ENCODE results near the gene TMEM138. TPM values are rescaled to one million over a fixed set of nuclear protein-coding genes. Genes with fewer than 3 reads are reported as not detected.

TMEM138 gene
- total RNA-seq, 2 experiments from 2014 or later, result 59.2 to 60.9 TPM

DNA sequence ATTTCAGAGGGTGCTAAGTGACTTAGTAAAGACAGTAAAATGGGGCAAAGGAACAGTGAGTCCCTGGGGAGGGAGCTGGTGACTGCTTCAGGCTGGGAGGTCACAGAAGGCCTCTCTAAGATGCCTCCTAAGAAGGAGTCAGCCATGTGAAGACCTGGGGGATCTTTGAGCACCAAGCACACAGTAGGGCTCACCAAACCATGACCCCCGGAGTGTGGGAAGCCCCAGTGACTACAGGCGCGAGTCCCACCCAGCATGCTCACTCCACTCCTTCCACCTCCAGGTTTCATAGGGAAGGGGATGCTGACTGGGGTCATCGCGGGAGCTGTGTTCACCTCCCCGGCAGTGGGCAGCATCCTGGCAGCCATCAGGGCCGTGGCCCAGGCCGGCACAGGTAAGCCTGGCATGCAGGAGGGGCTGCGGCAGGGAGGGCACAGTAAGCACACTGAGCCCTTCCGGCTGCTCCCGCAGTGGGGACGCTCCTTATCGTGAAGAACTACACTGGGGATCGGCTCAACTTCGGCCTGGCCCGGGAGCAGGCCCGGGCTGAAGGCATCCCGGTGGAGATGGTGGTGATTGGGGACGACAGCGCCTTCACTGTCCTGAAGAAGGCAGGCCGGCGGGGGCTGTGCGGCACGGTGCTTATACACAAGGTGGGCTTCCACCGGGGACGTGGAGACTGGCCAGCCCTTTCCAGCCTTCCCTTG is 23.2 kb upstream of the TMEM138 start:
- Histone ChIP-seq H3K9me3 (ENCODE audit: control insufficient read depth in 1 of 2, insufficient read depth in 1 of 2, low read length in 2 of 2) (no peaks in the 10 kb centered on the region), H3K4me1 (ENCODE audit: insufficient read depth, low read length) (peaks cover 21% of the 10 kb centered on the region), H3K4me3 (ENCODE audit: low read length) (no peak overlapping the region), H3K27ac (ENCODE audit: low read depth in 1 of 2, low read length in 2 of 2) (no peak overlapping the region), H3K36me3 (ENCODE audit: insufficient read depth, low read length) (peaks cover 10% of the 10 kb centered on the region), H3K27me3 (ENCODE audit: control insufficient read depth in 1 of 2, insufficient read depth in 2 of 2, low read length in 2 of 2) (no peaks in the 10 kb centered on the region)
- ChIA-PET POLR2A (interaction anchor here (1.8 to 3.8 kb wide), 2 partner anchors 23 to 46 kb away, joined by 8 to 43 read pairs; partner anchors contain the start of genes CYB561A3 and TMEM138), CTCF (interaction anchor here (6.0 kb wide), 1 partner anchor 46 kb away, joined by 173 read pairs; no protein-coding TSS in a partner anchor)
- no peaks in the 10 kb centered on the region for H3K27me3 Mint-ChIP-seq
- intact Hi-C loops (cut with DNase I, micrococcal nuclease), result loop anchor here (5.0 kb wide), 2 partner anchors 178 to 243 kb away; partner anchors contain the start of gene SYT7 (in 1 of the 2)
- ATAC-seq (ENCODE audit: poor library complexity) (no peak), DNase-seq (no peak)
- H3K4me1 Mint-ChIP-seq (ENCODE audit: low read depth), result peaks cover 14% of the 10 kb centered on the region
- no peak overlapping the region for H3K27ac Mint-ChIP-seq
- H3K36me3 Mint-ChIP-seq (ENCODE audit: low read depth), result peaks cover 16% of the 10 kb centered on the region
- no peak overlapping the region for H3K4me3 Mint-ChIP-seq
- H3K9me3 Mint-ChIP-seq, result no peaks in the 10 kb centered on the region
- TF ChIP-seq, protein P1, sequence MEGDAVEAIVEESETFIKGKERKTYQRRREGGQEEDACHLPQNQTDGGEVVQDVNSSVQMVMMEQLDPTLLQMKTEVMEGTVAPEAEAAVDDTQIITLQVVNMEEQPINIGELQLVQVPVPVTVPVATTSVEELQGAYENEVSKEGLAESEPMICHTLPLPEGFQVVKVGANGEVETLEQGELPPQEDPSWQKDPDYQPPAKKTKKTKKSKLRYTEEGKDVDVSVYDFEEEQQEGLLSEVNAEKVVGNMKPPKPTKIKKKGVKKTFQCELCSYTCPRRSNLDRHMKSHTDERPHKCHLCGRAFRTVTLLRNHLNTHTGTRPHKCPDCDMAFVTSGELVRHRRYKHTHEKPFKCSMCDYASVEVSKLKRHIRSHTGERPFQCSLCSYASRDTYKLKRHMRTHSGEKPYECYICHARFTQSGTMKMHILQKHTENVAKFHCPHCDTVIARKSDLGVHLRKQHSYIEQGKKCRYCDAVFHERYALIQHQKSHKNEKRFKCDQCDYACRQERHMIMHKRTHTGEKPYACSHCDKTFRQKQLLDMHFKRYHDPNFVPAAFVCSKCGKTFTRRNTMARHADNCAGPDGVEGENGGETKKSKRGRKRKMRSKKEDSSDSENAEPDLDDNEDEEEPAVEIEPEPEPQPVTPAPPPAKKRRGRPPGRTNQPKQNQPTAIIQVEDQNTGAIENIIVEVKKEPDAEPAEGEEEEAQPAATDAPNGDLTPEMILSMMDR (IDR thresholded peaks at IDR 0.05), result no peak

DNA sequence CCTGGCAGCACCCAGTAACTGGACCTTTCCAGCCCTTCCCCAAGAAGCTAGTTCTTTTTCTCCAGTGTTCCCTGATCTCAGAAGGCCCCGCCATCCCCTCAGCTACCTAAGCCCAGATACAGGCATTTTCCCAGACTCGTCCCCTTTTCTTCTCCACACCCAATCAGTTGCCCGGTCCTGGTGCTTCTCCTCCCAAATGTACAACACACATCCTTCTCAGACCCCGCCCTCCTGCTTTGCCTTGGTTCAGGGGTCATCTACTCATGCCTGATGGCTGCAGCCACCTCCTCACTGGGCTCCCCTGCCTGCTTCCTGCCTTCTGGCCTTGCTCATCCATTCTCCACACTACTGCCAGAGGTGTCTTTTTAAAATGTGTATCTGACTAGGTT is 22.7 kb upstream of the TMEM138 start:
- H3K36me3 ChIP-seq (ENCODE audit: insufficient read depth, low read length), result peaks cover 10% of the 10 kb centered on the region
- no peaks in the 10 kb centered on the region for H3K9me3 ChIP-seq (ENCODE audit: control insufficient read depth in 1 of 2, insufficient read depth in 1 of 2, low read length in 2 of 2)
- H3K4me3 ChIP-seq (ENCODE audit: low read length), result no peak overlapping the region
- TF ChIP-seq, protein P1 (IDR thresholded peaks at IDR 0.05), result no peak
- H3K27ac Mint-ChIP-seq, result no peak overlapping the region
- ATAC-seq (ENCODE audit: poor library complexity) (no peak), DNase-seq (no peak)
- intact Hi-C loops (cut with DNase I, micrococcal nuclease), result loop anchor here (5.0 kb wide), 2 partner anchors 178 to 243 kb away; partner anchors contain the start of gene SYT7 (in 1 of the 2)
- peaks cover 16% of the 10 kb centered on the region for H3K36me3 Mint-ChIP-seq (ENCODE audit: low read depth)
- H3K27me3 ChIP-seq (ENCODE audit: control insufficient read depth in 1 of 2, insufficient read depth in 2 of 2, low read length in 2 of 2), result no peaks in the 10 kb centered on the region
- H3K9me3 Mint-ChIP-seq, result no peaks in the 10 kb centered on the region
- ChIA-PET CTCF (no interaction called here), POLR2A (interaction anchor here (1.8 kb wide), 1 partner anchor 23 kb away, joined by 8 read pairs; the partner anchor contains the start of genes CYB561A3 and TMEM138)
- no peak overlapping the region for H3K4me3 Mint-ChIP-seq
- peaks cover 16% of the 10 kb centered on the region for H3K4me1 ChIP-seq (ENCODE audit: insufficient read depth, low read length)
- H3K27me3 Mint-ChIP-seq, result no peaks in the 10 kb centered on the region
- peaks cover 10% of the 10 kb centered on the region for H3K4me1 Mint-ChIP-seq (ENCODE audit: low read depth)
- H3K27ac ChIP-seq (ENCODE audit: low read depth in 1 of 2, low read length in 2 of 2), result no peak overlapping the region

DNA sequence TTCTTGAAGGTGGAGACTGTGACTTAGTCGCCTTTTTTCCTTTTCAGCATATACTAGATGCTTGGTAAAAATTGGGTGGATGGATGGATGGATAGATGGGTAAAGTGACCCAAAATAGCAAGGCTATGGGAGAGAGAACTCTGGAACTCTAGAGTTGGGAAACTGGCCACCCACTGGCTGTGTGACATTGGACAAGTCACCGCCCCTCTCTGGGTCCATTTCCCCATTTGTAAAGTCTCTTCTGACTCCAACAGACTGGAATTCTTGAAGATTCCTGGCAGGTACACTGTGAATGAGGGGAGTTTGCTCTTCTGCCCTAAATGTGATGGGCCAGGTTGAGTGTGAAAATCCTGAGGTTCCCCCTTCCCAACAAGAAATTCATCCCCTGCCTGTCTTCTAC is 21.2 kb upstream of the TMEM138 start:
- H3K36me3 Mint-ChIP-seq (ENCODE audit: low read depth), result peaks cover 16% of the 10 kb centered on the region
- POLR2A ChIA-PET, result no interaction called here
- intact Hi-C loops (cut with DNase I, micrococcal nuclease), result no loop called here
- no peak for ATAC-seq (ENCODE audit: poor library complexity)
- H3K27ac ChIP-seq (ENCODE audit: low read depth in 1 of 2, low read length in 2 of 2), result no peak overlapping the region
- peaks cover 7% of the 10 kb centered on the region for H3K4me1 ChIP-seq (ENCODE audit: insufficient read depth, low read length)
- peaks cover 8% of the 10 kb centered on the region for H3K4me1 Mint-ChIP-seq (ENCODE audit: low read depth)
- H3K27me3 Mint-ChIP-seq, result no peaks in the 10 kb centered on the region
- H3K27me3 ChIP-seq (ENCODE audit: control insufficient read depth in 1 of 2, insufficient read depth in 2 of 2, low read length in 2 of 2), result no peaks in the 10 kb centered on the region
- CTCF ChIA-PET, result no interaction called here
- no peak overlapping the region for H3K4me3 Mint-ChIP-seq
- no peak overlapping the region for H3K4me3 ChIP-seq (ENCODE audit: low read length)
- peaks cover 12% of the 10 kb centered on the region for H3K36me3 ChIP-seq (ENCODE audit: insufficient read depth, low read length)
- no peaks in the 10 kb centered on the region for H3K9me3 Mint-ChIP-seq
- no peak overlapping the region for H3K27ac Mint-ChIP-seq
- H3K9me3 ChIP-seq (ENCODE audit: control insufficient read depth in 1 of 2, insufficient read depth in 1 of 2, low read length in 2 of 2), result no peaks in the 10 kb centered on the region
- no peak for DNase-seq
- TF ChIP-seq, protein P1 (IDR thresholded peaks at IDR 0.05), result no peak
